GM10847 (cell line): Measurements from ENCODE around the gene BCL2.

Experiments
- POLR2A ChIP-seq: IDR thresholded peaks from 2 replicates; pipeline ENCODE4 v1.6.1; 2011; ENCODE audit not compliant: insufficient read length; ENCODE audit errors: extremely low read depth

The BCL2 gene

GRCh38 chr18:63154350-63155152 is 165.0 kb downstream of the BCL2 start:
- TF ChIP-seq POLR2A = no peak

DNA sequence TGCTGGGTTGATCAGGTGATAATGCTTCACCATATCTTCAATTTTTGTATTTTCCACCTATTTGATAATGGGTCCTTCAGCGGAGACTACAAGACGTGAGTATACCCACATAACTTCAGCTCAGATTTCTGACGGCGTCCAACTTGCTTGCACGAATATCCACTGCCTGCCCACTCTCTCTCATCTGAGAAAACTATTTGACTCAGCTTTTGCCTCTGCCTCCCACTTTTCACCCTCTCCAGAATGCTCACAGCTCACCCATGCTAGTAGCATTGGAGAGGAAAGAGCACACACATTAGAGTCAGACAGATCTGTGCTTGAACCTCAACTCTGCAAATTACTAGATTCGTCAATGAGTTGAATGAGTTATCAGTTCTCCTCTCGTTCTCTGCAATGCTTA is 166.8 kb downstream of the BCL2 start:
- no peak for TF ChIP-seq POLR2A

GRCh38 chr18:63152096-63152495 is 167.5 kb downstream of the BCL2 start:
- no peak for TF ChIP-seq POLR2A

GRCh38 chr18:63151539-63151938 is 168.0 kb downstream of the BCL2 start:
- no peak for TF ChIP-seq POLR2A

DNA sequence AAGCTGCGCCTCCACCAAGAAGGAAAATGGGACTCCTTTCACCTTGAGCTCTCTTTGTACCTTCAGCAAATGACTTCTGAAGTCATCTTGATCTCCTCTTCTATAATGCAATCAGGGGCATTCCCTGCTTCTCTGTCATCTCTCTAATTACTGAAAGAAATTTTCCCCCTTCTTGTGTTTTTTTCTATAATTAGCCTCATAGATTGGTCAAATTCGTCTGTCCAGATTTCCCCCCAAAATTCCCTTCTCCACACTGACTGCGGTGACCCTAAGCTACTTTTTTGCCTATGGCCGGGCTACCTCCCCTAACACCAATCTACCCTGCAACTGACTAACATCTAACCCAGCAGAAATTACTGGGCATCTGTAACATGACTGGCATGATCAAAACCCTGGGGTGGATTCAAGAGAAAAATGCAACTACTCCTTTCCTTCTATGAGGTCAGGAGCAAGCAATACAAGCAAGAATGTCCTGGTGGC is 168.6 kb downstream of the BCL2 start:
- no peak for TF ChIP-seq POLR2A

- TF ChIP-seq POLR2A = no peak
Measured at GRCh38 chr18:63150326-63150725, 169.2 kb downstream of the BCL2 start.

GRCh38 chr18:63149302-63149587 is 170.3 kb downstream of the BCL2 start:
- no peak for TF ChIP-seq POLR2A

DNA sequence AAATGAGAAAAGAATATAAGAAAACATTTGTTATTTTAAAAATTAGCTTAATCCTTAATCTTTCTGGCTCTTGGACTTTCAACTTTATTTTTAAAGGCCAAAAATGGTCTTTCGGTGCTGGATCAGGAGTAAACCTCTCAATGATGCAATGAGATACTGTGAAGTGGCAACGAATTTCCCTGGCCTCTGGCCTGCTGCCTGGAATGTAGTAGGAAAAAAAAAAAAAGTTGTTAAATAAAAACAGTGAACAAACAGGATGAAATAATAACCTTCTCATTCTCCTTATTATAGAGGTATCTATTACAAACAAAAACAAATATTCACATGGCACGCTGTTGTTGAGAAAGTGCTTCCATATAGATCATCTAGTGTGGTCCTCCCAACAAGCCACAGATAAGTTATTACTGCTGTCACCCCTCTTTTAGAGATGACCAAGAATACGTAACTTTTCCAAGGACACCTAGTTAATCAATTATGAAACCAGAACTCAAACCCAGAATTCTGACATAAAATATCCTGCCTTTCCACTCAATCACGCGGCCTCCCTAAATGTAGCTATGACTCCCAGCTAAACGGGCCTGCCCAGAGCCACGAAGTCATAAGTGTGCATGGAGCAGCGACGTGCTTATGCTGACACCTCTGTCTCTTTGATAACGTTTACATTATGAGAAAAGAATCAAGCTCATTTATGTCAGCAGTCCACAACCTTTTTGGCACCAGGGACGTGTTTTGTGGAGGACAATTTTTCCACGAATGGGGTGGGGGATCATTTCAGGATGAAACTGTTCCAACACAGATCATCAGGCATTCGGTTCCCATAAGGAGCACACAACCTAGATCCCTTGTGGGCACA is 170.9 kb downstream of the BCL2 start:
- TF ChIP-seq POLR2A = no peak

DNA sequence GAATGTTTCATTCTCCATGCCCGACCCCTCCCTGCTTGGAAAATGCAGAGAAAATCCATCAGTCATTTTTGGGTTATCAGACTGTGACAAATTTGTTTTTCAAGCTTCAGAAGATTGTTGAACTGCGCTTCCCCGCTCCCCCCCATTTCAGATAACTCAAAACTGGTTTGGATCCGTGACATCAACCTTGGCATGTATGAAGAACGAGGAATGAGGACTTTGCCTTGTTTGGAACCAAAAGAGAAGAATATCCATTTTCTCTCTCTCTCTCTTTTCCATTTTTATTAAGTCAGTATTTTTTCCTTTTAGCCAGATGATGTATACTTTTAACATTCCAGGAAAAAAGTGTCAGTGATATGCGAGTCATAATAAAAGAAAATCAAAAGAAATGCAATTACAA is 171.6 kb downstream of the BCL2 start:
- TF ChIP-seq POLR2A = no peak

- TF ChIP-seq POLR2A = no peak
Measured at GRCh38 chr18:63146828-63147409, 172.7 kb downstream of the BCL2 start.

- TF ChIP-seq POLR2A = no peak
Measured at GRCh38 chr18:63145851-63146555, 173.6 kb downstream of the BCL2 start.

DNA sequence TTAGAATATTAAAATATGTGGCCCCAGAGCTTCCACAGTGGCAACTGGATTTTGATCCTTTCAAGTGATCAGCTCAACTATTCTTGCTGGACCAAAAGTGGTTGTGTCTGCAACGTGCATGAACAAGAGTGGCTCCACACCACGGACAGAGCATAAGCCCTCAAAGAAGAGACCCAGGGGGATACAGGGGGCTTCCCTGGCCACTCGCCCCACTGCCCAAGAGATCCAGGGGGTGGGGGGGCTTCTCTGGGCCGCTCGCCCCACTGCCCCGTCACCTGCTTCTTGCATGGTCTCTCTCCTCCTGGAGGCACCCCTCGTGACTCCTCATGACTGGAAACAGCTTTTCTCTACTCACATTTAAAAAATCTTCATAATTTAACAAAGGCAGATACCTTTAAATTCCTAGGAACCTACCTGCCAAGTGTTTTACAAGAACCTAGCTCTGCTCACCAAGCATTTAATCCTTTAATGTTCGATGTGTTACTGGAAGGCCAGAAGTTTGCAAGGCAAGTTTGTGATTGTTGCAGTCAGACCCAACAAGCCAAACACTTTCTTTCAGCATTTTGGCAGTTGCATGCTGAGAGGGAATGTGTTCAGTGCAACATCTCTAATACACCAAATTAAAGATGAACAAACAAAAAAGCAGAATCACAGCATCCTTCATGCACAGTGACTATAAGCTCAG is 174.3 kb downstream of the BCL2 start:
- no peak for TF ChIP-seq POLR2A

DNA sequence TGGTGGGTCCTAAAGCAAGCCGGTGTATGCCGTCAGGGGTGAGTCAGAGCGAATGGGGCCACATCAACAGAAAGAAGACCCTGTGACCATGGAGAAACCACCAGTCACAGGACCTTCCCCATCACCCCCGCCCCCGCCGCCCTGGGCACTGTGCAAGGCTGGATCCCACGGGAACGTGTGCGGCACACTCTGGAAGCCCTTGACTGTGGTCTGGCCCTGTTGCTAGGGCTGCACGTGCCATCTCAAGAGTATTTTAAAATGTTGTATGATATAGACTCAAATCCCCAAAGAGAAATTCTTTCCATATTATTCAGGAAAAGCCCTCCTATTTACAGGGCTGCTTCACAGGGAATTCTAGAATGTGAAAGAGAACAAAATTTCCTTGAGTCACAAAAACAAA is 174.8 kb downstream of the BCL2 start:
- TF ChIP-seq POLR2A = no peak

GRCh38 chr18:63143330-63143771 is 176.2 kb downstream of the BCL2 start:
- TF ChIP-seq POLR2A = no peak

DNA sequence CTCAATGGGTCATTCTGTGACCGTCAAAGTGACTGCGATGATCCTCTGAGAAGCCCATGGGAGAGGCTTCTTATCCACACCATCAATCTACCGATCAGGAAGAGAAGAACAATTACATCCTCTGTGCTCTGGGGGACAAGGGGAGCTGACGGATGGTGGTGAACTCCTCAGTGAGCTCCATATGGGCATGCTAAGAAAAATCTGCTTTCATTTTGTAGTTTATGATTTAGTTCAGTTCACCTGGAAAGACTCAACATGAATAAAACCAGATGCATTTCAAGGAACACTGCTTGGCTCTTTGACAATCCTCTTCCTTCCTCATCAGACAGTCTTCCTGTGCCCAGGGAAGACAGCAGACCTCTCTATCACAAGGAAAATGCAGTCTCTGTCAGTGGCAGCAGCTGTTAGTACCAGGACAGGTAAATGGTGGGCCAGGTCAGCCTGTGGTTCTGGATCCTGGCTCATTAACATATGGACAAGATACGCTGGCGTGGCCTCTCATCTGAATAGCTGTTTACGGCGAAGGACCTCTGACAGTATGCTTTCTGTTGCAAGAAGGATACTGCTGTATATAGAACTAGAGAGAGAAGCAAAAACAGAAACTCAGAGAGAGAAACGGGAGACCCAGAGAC is 176.9 kb downstream of the BCL2 start:
- no peak for TF ChIP-seq POLR2A

GRCh38 chr18:63141778-63142176 is 177.8 kb downstream of the BCL2 start:
- TF ChIP-seq POLR2A = no peak
